Activated gamma-delta T cell treated with Interleukin-2 at 50 U/mL for 16 hours (primary cell): ENCODE measurements around the gene CCDC57.

Experiments
- DNase-seq: peaks from one replicate; pipeline ENCODE4 v3.0.0-alpha.2; 2020

Gene CCDC57

DNA sequence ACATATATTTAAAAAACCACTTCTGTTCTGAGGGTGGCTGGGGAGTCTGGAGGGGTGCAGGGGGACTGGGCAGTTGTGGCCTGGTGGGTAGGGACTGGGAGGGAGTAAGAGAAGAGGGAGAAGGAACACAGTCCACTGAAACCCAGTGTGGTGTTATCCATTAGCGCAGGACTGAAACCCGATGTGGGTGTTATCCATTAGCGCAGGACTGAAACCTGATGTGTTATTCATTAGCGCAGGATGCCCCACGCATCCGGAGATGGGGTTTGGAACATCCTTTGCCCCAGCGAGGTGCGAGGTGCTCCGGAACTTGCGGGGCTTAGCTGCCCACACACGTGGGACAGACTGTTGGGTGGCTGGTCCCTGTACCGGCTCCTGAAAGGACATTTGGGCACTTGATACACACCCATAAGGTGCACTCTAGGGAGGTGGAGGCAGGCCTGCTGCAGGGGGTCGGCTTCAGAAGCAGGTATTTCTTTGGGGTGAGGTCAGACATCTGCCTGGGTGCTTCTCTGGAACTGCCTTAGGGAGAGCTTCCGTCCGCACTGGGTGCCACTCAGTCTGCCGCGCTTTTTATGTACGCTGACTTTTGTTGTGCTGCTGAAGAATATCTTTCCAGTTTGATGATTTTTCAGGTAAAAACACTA, 94.4 kb downstream of the CCDC57 start:
- DNase-seq = no peak

DNA sequence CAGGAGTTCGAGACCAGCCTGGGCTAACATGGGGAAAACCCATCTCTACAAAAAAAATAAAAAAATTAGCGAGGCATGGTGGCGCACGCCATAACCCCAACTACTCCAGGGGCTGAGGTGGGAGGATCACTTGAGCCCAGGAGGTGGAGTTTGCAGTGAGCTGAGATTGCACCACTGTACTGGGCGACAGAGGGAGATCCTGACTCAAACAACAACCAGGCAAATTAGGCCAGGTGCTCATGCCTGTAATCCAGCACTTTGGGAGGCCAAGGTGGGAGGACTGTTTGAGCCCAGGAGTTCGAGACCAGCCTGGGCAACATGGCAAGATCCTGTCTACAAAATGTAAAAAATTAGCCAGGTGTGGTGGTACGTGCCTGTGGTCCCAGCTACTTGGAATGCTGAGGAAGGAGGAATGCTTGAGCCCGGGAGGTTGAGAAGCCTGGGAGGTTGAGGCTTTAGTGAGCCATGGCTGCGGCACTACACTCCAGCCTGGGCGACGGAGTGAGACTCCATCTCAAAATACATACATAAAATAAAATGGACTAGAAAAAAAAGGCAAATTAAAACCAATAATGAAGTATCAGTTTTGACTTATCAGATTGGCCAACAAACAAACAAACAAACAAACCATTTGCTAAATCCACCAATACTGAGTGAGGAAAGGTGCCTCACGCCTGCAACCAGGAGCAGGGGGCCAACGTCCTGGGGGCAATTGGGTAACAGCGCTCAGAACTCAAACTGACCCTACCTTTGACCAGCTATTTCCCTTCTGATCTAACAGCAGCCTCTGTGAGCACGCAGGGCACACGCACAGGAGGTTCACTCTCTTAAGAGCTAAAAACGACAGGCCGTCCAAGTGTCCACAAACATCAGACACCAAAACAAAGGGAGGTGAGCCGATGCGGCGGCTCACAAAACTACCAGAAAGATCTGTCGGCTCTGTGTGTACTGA, 95.2 kb downstream of the CCDC57 start:
- no peak for DNase-seq

DNA sequence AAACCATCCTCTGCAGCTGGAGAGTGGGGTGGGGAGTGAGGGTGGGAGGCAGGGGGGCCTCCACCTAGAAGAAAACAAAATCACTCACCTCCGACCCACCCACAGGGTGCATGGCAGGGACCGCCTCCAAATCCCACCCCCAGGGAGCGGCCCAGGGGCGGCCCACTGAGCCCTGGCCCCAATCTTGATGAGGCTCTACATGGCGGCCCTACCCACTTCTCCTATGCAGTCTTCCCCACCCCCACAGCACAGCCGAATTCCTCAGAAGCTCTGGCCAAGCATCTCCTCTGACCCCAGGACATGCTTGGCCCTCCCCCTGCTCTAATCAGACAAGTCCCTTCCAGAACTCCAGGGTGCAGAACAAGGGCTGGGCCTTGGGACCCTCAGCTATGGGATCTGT, 96.4 kb downstream of the CCDC57 start:
- DNase-seq = no peak

DNA sequence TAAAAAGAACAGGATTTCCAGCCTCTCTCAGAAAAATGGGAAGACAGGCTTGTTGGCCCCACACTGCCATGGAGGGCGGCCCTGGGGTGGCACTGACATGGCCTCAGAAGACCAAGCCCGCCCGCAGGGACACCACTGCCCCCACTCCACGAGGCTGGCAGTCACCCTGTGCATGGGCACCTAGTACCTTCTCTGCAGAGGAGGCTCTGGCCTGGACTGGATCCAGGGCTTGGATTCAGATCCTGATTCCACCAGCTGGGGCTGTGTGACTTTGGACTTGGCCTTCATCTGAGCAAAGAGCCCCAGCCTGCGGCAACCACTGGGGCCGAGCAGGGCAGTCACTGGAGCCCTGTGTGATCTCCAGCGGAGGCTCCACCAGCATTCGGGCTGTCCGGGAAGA, 97.8 kb downstream of the CCDC57 start:
- no peak for DNase-seq

DNA sequence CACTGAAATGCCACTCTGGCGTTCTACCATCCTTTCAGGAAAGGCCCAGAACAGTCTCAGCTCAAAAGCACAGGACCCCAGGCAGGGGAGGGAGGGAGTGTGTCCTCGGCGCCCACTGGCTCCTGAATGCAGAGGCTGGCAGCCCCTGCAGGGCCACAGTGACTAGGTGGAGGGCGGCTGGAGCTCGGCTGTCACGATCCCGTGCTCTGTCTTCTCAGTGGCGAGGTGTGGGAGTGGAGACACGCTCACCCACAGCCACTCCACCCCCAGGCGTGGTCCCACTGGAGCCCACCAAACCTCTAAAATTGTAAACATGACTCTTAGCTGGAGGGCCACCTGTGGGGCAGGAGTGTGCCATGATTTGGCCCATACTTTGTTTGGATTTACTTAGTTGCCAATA, 98.2 kb downstream of the CCDC57 start:
- no peak for DNase-seq

DNA sequence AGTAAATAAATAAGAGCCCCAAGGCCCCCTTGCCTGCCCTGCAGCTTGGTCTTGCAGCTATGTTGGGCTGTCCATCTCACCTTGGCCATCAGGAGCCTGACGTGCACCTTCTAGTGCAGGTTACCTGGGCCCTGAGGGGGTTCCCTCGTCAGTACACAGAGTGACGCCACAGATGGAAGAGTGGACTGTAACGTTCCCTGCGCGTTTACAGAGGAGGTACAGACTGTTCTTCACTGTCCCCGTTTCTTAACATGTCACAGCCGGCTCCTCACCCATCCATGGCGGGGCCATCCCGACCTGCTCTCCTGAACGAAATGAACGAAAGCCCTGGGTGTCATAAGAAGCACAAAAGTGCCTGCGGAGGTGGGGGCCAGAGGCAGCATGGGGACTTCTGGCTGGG, 98.7 kb downstream of the CCDC57 start:
- no peak for DNase-seq

DNA sequence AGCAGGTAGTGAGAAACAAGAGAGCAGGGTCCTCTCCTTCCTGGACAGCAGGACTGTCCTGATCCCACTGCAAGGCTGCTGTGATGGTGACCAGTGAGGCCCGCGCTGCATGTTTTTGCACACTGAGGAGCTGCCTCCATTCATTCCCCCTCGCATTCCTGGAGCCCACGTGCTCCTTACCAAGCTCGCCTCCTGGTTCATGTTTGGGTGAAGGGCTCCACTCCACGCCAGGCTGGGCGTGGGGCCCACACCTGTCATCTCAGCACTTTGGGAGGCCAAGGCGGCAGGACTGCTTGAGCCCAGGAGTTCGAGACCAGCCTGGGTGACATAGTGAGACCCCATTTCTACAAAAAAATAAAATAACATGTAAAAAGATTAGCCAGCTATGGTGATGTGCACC, 99.2 kb downstream of the CCDC57 start:
- no peak for DNase-seq

DNA sequence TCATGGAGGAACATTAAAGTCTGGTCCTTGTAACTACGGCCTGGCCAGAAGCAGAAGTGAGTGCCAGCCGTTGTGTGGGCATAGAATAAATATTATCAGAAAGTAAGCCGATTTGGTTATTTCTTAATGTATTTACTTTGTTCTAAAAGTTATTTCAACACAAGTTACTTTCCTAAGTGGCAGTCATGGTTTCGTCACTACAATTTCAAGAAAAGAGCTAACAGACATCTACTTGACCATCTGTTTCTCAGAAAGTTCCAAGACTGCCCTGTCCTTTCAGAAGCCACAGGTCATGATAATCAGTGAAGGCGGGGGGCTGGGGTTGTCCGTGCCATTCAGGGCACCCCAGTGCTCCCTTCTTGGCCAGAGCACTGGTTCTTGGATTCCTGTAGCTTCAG, 99.7 kb downstream of the CCDC57 start:
- no peak for DNase-seq

DNA sequence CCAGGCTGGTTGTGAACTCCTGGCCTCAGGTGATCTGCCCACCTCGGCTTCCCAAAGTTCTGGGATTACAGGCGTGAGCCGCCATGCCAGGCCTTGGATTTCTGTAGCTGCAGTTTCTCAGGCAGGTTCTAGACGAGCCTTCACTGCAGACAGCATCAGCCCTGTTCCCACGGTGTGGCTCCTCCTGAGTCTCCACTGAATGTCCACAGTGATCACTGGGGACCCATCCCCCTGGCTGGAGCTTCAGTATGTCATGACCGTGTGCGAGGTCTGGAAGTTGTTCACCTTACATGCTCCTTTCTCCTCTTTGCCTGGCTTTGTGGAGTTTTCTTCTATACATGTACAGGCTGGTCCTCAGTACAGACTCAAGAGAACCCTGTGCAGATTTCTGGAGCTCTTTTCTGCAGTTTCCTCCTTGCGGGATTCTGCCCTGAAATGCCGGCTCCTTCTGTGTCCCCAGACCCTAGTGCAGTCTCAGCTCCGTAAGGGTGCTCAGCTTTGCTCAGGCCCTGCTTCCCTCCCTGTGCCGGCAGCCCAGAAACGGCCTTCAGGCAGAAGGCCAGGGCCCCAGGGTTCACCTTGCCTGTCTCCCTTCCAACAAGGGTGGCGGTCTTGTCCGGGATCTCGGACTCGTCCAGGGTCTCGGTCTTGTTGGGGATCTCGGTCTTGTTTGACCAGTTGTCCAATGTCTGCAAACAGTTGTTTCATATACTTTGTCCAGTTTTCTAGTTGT, 100.3 kb downstream of the CCDC57 start:
- DNase-seq = no peak

DNA sequence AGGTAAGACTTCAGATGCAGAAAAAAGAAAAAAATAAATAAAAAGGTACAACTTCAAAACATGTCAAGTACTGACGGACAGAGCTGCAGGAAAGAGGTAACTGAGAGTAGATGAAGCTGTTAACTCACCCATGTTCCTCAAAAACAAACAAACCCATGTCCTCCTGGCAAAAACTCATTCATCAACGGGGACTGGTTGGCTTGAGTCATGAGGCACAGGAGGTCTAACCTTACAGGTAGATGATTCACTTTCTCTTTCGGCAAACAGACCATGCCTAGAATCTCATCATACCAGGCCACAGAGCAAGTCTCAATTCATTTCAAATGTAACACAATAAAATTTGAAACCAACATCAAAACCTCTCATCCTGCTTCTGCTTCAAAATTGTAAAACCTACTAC, 102.3 kb downstream of the CCDC57 start:
- DNase-seq = no peak

DNA sequence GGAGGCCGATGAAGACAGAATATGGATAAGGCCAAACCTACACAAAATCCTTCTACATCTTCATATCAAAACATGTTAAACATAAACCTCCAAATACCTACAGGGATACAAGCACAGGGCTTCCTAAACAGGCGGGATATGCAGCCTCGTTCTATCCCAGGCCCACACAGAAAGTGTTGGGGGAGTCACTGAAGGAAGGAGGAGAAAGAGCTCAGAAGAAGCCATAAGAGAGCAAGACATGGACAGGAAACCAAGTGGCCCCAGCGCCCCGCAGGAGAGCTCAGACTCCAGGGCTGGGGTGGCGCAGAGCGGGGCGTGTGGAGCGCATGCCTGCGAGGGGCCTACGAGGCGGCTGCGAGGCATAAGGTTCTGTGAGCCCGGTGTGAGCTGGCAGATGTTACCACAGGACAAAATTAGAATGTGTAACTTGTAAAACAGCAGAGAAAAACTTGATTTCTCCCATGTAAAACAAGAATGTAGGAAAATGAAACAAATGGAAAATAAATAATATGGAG, 103.6 kb downstream of the CCDC57 start:
- no peak for DNase-seq

DNA sequence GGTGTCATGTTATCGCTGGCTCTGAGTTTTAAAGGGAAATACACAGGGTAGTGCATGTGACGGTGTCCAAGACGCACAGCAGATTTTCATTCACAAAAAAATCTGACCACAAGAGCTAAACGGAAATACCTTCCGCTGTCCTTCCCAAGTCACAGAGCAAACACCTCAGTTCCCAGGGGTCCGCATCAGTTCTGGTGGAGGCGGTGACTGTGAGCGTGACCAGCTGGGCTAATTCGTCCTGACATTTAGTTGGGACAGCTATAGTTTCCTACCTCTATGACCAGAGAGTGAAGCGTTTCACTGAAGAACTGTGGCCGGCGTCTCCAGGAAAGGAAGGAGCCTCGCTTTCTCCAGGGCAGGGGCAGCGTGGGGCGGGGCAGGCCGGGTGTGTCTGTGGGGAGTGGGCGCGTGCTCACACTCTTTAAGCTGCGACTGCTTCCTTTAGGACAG, 104.1 kb downstream of the CCDC57 start:
- DNase-seq = no peak

DNA sequence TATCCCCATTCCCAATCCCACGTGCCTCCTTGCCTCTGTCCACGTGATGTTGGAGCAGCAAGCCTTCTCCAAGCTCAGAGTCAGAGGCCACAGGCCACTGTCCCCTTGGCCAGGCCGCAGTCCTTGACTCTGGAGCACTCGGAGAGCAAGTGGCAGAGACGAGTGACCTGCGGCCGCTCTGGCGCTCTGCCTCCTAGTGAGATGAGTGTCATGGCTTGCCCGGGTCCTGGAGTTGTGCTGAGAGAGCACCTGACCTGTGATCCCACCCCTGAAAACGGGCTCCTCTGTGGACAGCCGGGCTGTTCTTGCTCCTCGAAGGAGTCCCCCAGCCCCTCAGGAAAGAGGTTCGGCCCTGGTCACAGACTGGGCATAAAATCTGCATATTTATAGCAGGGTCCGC, 104.6 kb downstream of the CCDC57 start:
- DNase-seq = no peak

DNA sequence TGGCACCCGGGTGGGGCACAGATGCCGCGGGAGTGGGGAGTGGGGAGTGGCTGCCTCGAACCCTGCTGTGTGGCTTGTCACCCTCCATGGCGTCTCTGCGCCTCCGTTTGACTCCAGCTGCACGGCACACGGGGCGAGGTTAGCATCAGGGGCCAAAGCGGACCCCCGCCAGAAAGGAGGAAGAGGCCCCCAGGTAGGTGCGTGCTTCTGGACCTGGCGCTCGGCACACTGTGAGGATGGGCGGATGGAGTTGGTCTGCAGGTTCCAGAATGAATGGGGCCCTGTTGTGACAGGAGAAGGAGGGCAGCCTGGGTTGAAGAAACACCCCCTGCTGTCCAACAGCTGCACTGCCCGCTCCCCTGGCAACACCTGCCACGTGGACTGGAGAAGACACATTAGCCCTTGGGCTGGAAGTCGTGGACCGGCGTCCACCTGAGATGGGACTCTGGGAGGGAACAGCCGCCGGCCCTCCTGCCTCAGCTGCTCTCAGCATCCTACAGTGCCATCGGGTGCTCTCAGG, 105.2 kb downstream of the CCDC57 start:
- no peak for DNase-seq

DNA sequence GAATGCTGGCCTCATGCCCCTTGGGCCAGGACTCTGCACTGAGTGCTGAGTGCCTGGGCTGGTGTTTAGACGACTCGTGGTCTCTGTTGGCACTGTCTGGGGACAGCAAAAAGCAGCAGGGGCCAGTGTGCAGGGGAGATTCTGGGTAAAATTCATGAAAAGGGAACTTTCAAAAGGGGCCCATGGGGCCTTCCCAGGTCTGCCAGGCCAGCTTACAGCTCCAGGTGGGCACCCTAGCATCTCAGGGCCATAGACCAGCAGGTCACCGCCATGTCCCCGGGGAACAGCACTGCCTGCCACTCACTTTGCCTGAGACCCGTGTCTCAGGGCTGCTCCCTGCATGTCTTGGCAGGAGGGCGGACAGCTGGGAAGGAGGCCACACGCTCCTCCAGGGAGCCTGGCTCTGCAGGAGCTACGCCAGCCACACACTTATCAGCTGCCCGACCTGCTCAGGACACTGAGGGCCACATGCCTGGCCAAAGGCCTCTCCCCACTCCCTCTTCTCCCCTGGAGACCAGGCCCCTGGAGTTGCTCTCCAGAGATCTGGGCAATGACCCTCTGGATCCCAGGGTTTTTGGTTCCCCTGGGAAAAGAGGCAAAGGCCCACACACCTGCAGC, 105.8 kb downstream of the CCDC57 start:
- DNase-seq = no peak

DNA sequence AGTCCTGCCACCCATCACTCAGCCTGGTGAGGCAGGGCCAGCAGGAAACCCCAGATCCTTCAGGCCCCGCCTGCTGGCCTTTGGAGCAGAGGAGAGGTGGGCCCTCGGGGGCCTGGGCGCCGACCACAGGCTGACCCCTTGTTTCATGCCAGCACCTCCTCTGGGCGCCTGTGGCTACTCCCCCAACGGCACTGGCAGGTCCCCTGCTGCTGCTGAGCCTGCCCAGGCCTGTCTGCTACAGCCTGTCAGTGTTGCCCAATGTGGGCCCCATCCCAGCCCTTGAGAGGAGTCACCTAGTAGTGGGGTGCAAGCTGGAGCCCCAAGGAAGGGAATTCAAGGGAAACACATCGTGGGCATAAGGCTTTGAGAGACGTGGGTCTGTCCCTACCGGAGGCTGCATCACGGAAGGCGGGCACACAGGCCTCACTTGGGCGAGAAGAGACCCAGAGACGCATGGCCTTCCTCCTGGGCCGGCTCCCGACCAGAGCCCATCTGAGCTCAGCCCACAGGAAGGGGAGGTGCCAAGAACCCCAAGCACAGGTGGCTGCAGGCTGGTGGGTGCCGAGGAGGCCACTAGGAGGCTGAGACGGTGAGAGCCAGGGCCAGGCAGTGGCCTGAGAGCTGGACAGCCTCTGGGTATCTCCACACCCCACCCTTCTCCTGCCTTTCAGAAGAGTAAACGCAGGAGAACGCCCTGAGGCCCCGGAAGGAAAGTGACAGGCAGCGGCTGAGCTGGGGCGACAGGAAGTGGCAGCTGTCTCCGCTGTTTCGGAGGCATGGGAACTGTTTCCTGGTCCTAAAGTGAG, 106.6 kb downstream of the CCDC57 start:
- peak; percentile 58 for DNase-seq

DNA sequence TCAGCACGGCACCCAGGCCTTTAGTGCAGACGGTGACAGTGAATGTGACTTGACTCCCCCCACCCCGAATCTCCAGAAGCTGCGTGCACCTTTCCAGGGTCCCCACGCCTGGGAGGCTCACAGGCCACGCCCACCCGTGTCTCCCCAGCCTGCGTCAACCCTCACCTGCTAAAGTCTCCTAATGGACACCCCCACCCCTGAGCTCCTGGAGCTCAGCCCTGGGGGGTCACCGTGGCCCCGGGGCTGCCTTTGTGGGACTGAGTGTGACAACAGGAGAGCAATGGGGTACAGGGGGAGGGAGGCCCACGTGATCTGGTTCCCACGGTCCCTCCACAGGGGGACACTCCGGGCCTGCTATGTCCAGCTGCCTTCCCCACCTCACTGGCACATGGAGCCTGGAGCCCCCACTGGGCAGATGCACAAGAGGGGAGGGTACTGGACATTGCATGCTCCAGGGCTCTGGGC, 107.2 kb downstream of the CCDC57 start:
- DNase-seq = no peak

DNA sequence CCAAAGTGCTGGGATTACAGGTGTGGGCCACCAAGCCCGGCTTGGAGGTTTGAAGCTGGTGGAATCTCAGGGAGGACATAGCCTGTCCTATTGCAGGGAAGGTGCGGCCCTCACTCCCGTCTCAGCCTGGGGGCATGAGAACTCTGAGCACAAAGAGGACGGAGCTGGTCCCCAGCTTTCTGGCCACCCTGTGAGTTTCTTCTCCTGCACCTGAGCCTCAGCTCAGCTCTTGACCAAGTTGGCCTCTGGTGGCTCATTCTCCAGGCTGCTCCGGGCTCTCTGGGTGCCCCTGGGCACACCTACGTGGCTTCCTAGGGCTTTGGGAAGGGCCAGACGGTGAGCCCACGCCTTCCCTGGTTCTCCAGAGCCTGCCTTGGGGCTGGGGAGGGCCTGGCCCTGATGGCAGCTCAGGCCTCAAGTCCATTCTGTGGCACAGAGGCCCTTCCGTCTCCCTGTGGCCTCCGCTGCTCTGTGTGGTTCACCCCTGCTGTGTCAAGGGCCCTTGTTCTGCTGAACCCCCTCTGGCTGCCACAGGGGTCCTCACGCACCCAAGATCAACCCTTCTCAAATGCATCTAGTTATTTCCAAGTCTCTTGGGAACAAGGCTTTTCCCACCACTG, 107.7 kb downstream of the CCDC57 start:
- no peak for DNase-seq

DNA sequence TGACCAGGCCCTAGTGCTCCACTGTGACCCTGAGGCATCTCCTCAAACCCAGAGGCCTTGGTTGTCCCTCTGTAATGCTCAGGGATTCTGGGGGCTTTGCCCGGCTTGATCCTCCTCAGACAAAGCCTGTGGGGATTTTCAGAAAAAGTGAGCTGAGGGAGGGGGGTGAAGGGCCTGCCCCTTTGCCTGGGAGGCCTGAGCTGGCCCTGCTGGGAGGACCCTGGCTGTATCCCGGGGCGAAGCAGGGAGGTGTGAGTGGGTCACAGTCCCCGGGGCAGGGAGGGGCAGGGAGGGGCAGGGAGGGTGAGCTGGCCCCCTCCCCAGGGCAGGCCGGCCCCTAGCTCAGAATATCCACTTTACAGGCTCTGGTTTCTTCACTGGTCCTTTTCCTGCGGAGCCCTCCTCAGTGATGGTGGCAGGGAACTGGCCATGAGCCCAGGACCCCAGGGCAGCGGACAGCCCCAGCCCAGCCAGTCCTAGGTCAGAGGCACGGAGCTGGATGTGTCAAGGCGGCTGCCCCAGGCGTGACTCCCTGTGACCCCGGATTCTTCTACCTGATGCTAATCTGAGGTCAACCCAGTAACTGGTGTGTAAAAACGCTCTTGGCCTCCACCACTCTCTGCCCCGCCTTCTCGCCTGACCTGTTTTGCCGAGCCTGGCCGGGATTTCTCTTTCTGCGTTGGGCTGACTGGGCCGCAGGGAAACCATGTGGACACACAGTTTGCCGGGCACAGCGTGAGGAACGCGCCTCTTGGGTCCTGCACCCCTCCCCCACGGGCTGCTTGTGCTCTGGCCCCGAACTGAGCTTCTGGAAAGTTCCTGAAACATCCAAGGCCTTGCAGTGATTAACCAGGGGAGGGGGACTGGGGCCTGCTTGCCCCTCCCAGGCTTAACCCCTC, 108.8 kb downstream of the CCDC57 start:
- DNase-seq = no peak
